Gastrocnemius medialis (tissue), 4 donors: ENCODE results near the gene FOXP3. TPM values are rescaled to one million over a fixed set of nuclear protein-coding genes. Genes with fewer than 3 reads are reported as not detected.

ENCODE experiments used
- ATAC-seq, 2 donors: fragments of 150-250 bp; one replicate each; pipeline ENCODE4 v1.9.1; 2016
- DNase-seq, 2 donors: peaks; one replicate each; pipeline ENCODE4 v3.0.0-alpha.2; 2019
- H3K27ac ChIP-seq, 4 donors: fragments of 200-600 bp; sonication (generic); 1 replicate in 1 of 4; 2 replicates in 3 of 4; pipeline ENCODE4 v1.5.1; 2016 to 2018; ENCODE audit warnings: mild to moderate bottlenecking in 2 of 4, moderate library complexity in 1 of 4
- H3K27me3 ChIP-seq, 3 donors: fragments of 200-600 bp; sonication (generic) in 2 of 3; 1 replicate in 1 of 3; 2 replicates in 2 of 3; pipeline versions ENCODE4 v1.5.1 to v1.6.0; 2016 to 2019; ENCODE audit warnings: mild to moderate bottlenecking in 1 of 3, moderate library complexity in 1 of 3
- H3K36me3 ChIP-seq, 2 donors: fragments of 200-600 bp; sonication (generic) in 1 of 2; one replicate each; pipeline ENCODE4 v1.5.1; 2017 to 2018
- H3K4me1 ChIP-seq, 2 donors: fragments of 200-600 bp; sonication (generic) in 1 of 2; one replicate each; pipeline ENCODE4 v1.5.1; 2016 to 2017; ENCODE audit warnings: mild to moderate bottlenecking in 2 of 2
- H3K4me3 ChIP-seq, 4 donors: fragments of 200-600 bp; sonication (generic) in 3 of 4; 1 replicate in 1 of 4; 2 replicates in 3 of 4; pipeline ENCODE4 v1.5.1; 2016 to 2019; ENCODE audit warnings: mild to moderate bottlenecking in 2 of 4
- H3K9me3 ChIP-seq, 3 donors: fragments of 200-600 bp; sonication (generic) in 2 of 3; 1 replicate in 1 of 3; 2 replicates in 2 of 3; pipeline ENCODE4 v1.5.1; 2016 to 2019
- CTCF ChIP-seq, 5 experiments: fragments of 450-650 bp in 3 of 5; fragments of 200-600 bp in 2 of 5; sonication (generic) in 2 of 5; IDR thresholded peaks in 4 of 5; conservative IDR thresholded peaks in 1 of 5; 1 replicate in 4 of 5; 2 replicates in 1 of 5; pipeline ENCODE4 v1.5.1; 2016 to 2019; ENCODE audit warnings: antibody characterized with exemption in 5 of 5, mild to moderate bottlenecking in 3 of 5, moderate library complexity in 3 of 5
- POLR2A ChIP-seq, 2 donors: fragments of 450-650 bp; IDR thresholded peaks; one replicate each; pipeline ENCODE4 v1.6.1; 2017; ENCODE audit warnings: antibody characterized with exemption in 2 of 2, mild to moderate bottlenecking in 2 of 2, moderate library complexity in 2 of 2
- in situ Hi-C, 4 donors: fragments of 200-750 bp; cut with MboI; loops; one replicate each; pipeline versions ENCODE4 v1.15.0 to v1.8.0; 2017; ENCODE audit warnings: low sequenced_read_pairs in 4 of 4
- intact Hi-C: fragments of 100-400 bp; cut with DNase I; formaldehyde crosslinking; loops from one replicate; pipeline ENCODE4 v1.15.1; 2023; ENCODE audit warnings: low total_unique reads
- total RNA-seq, 4 donors: library from RNA; depleted of rRNA; stranded (reverse); fragments of >200 nt; gene quantifications; one replicate each; pipeline versions ENCODE4 v1.1.0 to v1.2.3, GENCODE V29; 2016

FOXP3 gene
- total RNA-seq, 4 donors from 2014 or later = not detected

GRCh38 chrX:49260221-49260985, 4.1 kb downstream of the FOXP3 start:
- in situ Hi-C loops (no loop called here), intact Hi-C loops (loop anchor here (10.0 kb wide), 1 partner anchor 614 kb away; the partner anchor contains the start of gene USP27X)
- Histone ChIP-seq H3K4me3 (no peak overlapping the region), H3K27me3 (no peaks in the 10 kb centered on the region), H3K9me3 (no peaks in the 10 kb centered on the region), H3K36me3 (no peaks in the 10 kb centered on the region), H3K4me1 (no peaks in the 10 kb centered on the region), H3K27ac (no peak overlapping the region)
- DNase-seq (no peak), ATAC-seq (no peak)
- no peak for TF ChIP-seq POLR2A (IDR thresholded peaks at IDR 0.05)
- no peak for TF ChIP-seq CTCF (IDR thresholded peaks at IDR 0.05 in 4 of 5, conservative IDR thresholded peaks at IDR 0.05 in 1 of 5)

DNA sequence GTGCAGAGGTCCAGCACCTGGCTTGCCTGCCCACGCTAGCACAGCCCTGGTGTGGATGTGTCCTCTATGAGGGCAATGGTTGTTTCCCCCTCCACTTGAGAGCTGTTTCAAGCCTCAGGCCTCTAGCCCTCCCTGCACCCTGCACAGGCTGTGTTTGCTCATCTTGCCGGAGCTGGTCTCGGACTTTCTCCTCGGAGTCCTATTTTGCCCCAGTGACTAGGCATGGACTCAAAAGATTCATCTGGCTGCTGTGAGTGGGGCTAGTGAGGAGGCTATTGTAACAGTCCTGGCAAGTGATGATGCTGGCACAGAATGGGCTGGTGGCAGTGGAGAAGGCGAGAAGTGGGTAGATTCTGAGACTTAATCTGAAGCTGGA, 5.8 kb downstream of the FOXP3 start:
- Histone ChIP-seq H3K9me3 (no peaks in the 10 kb centered on the region), H3K27me3 (no peaks in the 10 kb centered on the region), H3K4me1 (no peaks in the 10 kb centered on the region), H3K36me3 (no peaks in the 10 kb centered on the region), H3K4me3 (no peak overlapping the region), H3K27ac (no peak overlapping the region)
- TF ChIP-seq POLR2A (IDR thresholded peaks at IDR 0.05) (no peak), CTCF (IDR thresholded peaks at IDR 0.05 in 4 of 5, conservative IDR thresholded peaks at IDR 0.05 in 1 of 5) (no peak)
- no peak for ATAC-seq
- in situ Hi-C loops (no loop called here), intact Hi-C loops (no loop called here)
- no peak for DNase-seq

DNA sequence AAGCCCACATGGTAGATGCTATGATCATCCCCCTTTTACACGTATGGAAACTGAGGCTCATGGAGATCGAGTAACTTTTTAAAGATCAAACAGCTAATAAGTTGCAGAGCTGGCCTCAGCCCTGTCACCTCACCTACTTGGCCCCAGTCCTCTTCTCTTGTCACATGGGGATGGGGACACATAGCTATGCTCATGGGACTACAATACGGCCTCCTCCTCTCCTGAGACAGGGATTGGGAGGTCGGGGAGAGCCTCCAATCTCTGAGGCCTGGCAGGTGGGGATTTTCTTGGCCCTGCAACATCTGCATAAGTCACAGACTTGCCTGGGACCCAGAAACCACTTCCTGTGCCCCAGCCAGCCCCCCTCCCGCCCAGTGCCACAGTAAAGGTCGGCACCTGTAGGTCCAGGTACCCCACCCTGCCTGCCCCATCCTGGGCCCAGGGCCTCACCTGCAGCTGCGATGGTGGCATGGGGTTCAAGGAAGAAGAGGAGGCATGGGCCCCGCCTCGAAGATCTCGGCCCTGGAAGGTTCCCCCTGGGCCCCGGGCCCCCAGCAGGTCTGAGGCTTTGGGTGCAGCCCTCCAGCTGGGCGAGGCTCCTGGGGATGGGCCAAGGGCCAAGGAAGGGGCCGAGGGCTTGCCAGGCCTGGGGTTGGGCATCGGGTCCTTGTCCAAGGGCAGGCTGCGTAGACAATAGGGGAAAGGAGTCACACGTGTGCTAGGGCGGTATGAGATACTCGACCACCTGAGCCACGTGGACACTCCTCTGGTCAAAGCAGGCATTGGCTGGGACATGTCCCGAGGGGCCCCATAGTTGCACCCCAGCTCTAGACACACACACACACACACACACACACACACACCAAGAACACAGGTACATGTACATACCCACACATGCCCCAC, 6.4 kb downstream of the FOXP3 start:
- TF ChIP-seq CTCF (IDR thresholded peaks at IDR 0.05 in 4 of 5, conservative IDR thresholded peaks at IDR 0.05 in 1 of 5) (no peak), POLR2A (IDR thresholded peaks at IDR 0.05) (no peak)
- Histone ChIP-seq H3K4me3 (no peak overlapping the region), H3K9me3 (no peaks in the 10 kb centered on the region), H3K36me3 (no peaks in the 10 kb centered on the region), H3K27me3 (no peaks in the 10 kb centered on the region), H3K4me1 (no peaks in the 10 kb centered on the region), H3K27ac (no peak overlapping the region)
- in situ Hi-C loops = no loop called here
- DNase-seq = no peak
- ATAC-seq = no peak
- intact Hi-C loops = no loop called here

GRCh38 chrX:49257074-49257790, 7.3 kb downstream of the FOXP3 start:
- Histone ChIP-seq H3K4me3 (no peak overlapping the region), H3K4me1 (no peaks in the 10 kb centered on the region), H3K9me3 (no peaks in the 10 kb centered on the region), H3K27me3 (no peaks in the 10 kb centered on the region), H3K27ac (no peak overlapping the region), H3K36me3 (no peaks in the 10 kb centered on the region)
- no peak for ATAC-seq
- in situ Hi-C loops (no loop called here), intact Hi-C loops (no loop called here)
- TF ChIP-seq CTCF (IDR thresholded peaks at IDR 0.05 in 4 of 5, conservative IDR thresholded peaks at IDR 0.05 in 1 of 5) (no peak), POLR2A (IDR thresholded peaks at IDR 0.05) (no peak)
- DNase-seq = no peak
